HepG2 (cell line): ENCODE measurements around the gene SIVA1. TPM values are rescaled to one million over a fixed set of nuclear protein-coding genes. Genes with fewer than 3 reads are reported as not detected.

ENCODE experiments used
- ARNT2 ChIP-seq: sonication (generic); formaldehyde crosslinking; IDR thresholded peaks from 2 replicates; pipeline ENCODE4 v1.8.0; 2022; ENCODE audit warnings: mild to moderate bottlenecking, low read depth, missing genetic modification reagents, moderate library complexity
- ARNTL ChIP-seq: sonication (generic); formaldehyde crosslinking; IDR thresholded peaks from 2 replicates; pipeline ENCODE4 v1.4.0; 2020; ENCODE audit warnings: mild to moderate bottlenecking, missing genetic modification reagents
- CENPT ChIP-seq: sonication (generic); formaldehyde crosslinking; IDR thresholded peaks from 2 replicates; pipeline ENCODE4 v1.8.0; 2022; ENCODE audit warnings: low read depth, mild to moderate bottlenecking, moderate library complexity, missing genetic modification reagents
- DR1 ChIP-seq: sonication (generic); formaldehyde crosslinking; IDR thresholded peaks from 2 replicates; pipeline ENCODE4 v1.8.0; 2021; ENCODE audit warnings: mild to moderate bottlenecking, missing genetic modification reagents, inconsistent platforms
- GMEB1 ChIP-seq: sonication (generic); formaldehyde crosslinking; IDR thresholded peaks from 2 replicates; pipeline ENCODE4 v1.5.1; 2020; ENCODE audit warnings: missing genetic modification reagents, mild to moderate bottlenecking, borderline replicate concordance
- HBP1 ChIP-seq: IDR thresholded peaks from 2 replicates; pipeline ENCODE4 v1.6.1; 2016; ENCODE audit warnings: low read depth, control low read depth
- SIN3B ChIP-seq: fragments of 150-350 bp; IDR thresholded peaks from 2 replicates; pipeline ENCODE4 v1.6.1; 2014; ENCODE audit warnings: low read length
- SRF ChIP-seq: IDR thresholded peaks from 2 replicates; pipeline ENCODE4 v1.6.1; 2011; ENCODE audit warnings: mild to moderate bottlenecking, low read depth, low read length, moderate library complexity
- ZNF282 ChIP-seq: fragments of 450-650 bp; IDR thresholded peaks from 2 replicates; pipeline ENCODE4 v1.6.1; 2018; ENCODE audit not compliant: partially characterized antibody
- ZNF569 ChIP-seq: sonication (generic); formaldehyde crosslinking; IDR thresholded peaks from 2 replicates; pipeline ENCODE4 v1.5.0; 2020; ENCODE audit warnings: mild to moderate bottlenecking, missing genetic modification reagents, moderate library complexity, borderline replicate concordance
- ZNF646 ChIP-seq: sonication (generic); formaldehyde crosslinking; IDR thresholded peaks from 2 replicates; pipeline ENCODE4 v1.9.0; 2021; ENCODE audit warnings: mild to moderate bottlenecking, missing genetic modification reagents
- ZNF737 ChIP-seq: sonication (generic); formaldehyde crosslinking; IDR thresholded peaks from 2 replicates; pipeline ENCODE4 v1.5.0; 2020; ENCODE audit warnings: missing genetic modification reagents, mild to moderate bottlenecking, borderline replicate concordance
- ZNF792 ChIP-seq: IDR thresholded peaks from 2 replicates; pipeline ENCODE4 v1.6.1; 2016
- ZNF816 ChIP-seq: sonication (generic); formaldehyde crosslinking; IDR thresholded peaks from 2 replicates; pipeline ENCODE4 v1.8.0; 2022; ENCODE audit warnings: missing genetic modification reagents, mild to moderate bottlenecking, borderline replicate concordance
- ZSCAN5A ChIP-seq: sonication (generic); formaldehyde crosslinking; IDR thresholded peaks from 2 replicates; pipeline ENCODE4 v1.8.0; 2022; ENCODE audit warnings: mild to moderate bottlenecking, missing genetic modification reagents, borderline replicate concordance
- polyA plus RNA-seq, 8 experiments: library from polyadenylated mRNA; depleted of rRNA in 3 of 8; stranded (reverse) in 7 of 8; unstranded in 1 of 8; fragments of >200 nt; fragmentation: Illumina TruSeq in 4 of 8; extraction: Trizol in 4 of 8; gene quantifications; 2 replicates each; pipeline versions ENCODE4 v1.2.1 to v1.2.3, GENCODE V29; 2011 to 2016; ENCODE audit warnings: low read depth in 4 of 8, missing spikeins in 1 of 8, mixed read lengths in 1 of 8; ENCODE audit not compliant: insufficient read depth in 1 of 8
- total RNA-seq, 5 experiments: library from RNA; depleted of rRNA; stranded (reverse); fragments of >200 nt; fragmentation: Illumina TruSeq; extraction: Trizol; gene quantifications; 2 replicates each; pipeline ENCODE4 v1.2.3, GENCODE V29; 2016; ENCODE audit warnings: low read depth in 1 of 5

Gene SIVA1
- total and polyA plus RNA-seq, 2 of the 13 experiments (the other 11 are each of a cell fraction or from before 2014, with no cell fraction given), result 123 to 186 TPM

DNA sequence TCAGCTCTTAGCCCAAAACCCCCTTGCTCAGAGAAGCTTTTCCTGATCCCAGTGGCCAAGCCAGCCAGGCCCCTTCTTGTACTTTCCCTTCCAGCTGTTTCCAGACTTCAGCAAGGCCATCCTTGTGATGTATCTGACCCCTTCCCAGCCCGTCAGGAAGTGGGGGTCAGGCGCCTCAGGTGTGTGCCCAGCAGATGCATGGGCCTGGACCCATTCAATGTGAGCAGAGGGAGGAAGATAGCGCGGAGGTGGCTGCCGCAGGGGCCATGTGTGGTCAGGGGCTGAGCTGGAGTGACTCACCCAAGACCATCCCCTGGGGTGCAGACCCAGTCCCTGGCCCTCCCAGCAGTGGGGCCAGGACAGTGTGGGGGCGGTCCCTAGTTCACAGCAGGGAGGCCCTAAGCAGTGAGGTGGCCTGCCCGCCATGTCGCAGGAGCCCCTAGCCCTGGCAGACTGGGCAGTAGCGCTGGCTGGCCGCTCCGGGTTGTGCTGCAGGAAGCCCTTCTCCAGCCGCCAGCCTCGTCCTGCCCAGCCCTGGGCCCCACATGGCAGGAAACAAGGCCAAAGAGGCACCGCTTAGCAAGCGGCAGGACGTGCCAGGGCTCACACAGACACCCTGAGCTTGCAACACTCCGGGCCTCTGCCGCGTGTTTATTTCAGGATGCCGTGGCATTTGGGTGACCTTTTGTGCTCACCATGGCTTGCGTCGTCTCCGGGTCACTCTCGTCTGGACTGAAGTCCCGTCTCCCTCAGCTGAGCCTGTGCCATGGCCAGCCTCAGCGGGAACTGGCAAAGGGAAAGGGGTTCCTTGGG lies 16.9 kb upstream of the SIVA1 start (continued):
- TF ChIP-seq GMEB1 (CRISPR knock-in tag) (peak; percentile 77; the same call in 1 of the 2 replicates), ZSCAN5A (CRISPR knock-in tag) (no peak), ZNF737 (no peak), HBP1 (CRISPR knock-in tag) (no peak), ZNF816 (peak; percentile 75; the same call in 1 of the 2 replicates), SIN3B (no peak), ZNF569 (CRISPR knock-in tag) (peak; percentile 50; the same call in 1 of the 2 replicates), ZNF792 (peak; percentile 90; the same call in 1 of the 2 replicates), ARNT2 (CRISPR knock-in tag) (peak; percentile 94), ZNF646 (CRISPR knock-in tag) (0 out of 2 replicates have a peak, but pooled peaks have one; percentile 21), ARNTL (CRISPR knock-in tag) (peak; percentile 95), SRF (no peak), ZNF282 (no peak), DR1 (CRISPR knock-in tag) (no peak), CENPT (CRISPR knock-in tag) (0 out of 2 replicates have a peak, but pooled peaks have one; percentile 76)
